GM20431 (cell line): ENCODE measurements around the gene TPST1.
"Not testable (repeated sequence)": the region's sequence is repeated elsewhere in the genome, so short reads cannot be mapped to it uniquely, and the experiment has no call there.

Source experiments
- in situ Hi-C: fragments of 300-500 bp; cut with MseI, MboI; formaldehyde crosslinking; loops from one replicate; pipeline ENCODE4 v1.15.0; 2020; ENCODE audit warnings: low sequenced_read_pairs; ENCODE audit not compliant: unreplicated experiment

Gene TPST1

DNA sequence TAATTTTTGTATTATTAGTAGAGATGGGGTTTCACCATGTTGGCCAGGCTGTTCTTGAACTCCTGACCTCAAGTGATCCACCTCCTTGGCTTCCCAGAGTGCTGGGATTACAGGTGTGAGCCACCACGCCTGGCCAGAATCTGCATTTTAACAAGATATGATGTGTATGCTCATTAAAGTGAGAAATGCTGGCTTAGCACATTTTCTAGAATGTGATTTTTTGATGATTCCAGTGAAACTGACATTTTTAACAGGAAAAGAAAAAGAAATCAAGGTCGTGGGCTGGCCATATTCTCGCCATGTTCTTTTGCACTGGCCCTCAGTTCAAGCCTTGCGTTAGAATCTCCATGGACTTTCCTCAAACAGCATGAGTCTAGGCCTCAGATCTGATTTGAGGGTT lies 18.1 kb upstream of the TPST1 start:
- in situ Hi-C loops = no loop called here

DNA sequence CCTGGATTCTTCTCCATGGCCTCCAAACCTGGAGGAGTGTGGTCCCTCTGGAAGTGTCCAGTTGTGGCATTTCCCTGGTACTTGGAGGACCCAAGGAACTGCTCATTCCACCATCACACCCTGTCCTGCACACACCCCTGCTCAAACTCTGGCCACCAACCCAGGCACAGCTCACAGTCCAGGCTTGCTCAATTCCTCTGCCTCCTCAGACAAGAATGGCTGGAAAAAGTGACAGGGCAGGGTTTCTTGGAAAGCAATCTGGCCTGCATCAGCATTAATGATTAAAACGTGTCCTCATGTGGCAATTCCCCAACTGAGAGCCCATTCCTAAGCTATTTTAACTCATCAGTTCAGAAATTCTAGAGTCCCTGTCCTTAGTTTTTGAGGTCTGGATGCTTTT lies 17.2 kb upstream of the TPST1 start:
- in situ Hi-C loops = no loop called here

DNA sequence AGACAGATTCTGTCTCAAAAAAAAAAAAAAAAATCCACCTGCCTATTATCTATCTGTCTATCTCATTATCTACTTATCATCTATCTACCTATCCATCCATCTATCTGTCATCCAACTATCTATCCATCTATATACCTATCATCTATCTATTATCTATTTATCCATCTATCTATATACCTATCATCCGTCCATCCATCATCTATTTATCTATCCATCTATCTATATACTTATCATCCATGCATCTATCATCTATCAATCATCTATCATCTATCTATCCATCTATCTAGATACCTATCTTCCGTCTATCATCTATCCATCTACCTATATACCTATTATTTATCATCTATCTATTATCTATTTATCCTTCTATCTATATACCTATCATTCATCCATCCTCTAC lies 16.5 kb upstream of the TPST1 start:
- in situ Hi-C loops = no loop called here

DNA sequence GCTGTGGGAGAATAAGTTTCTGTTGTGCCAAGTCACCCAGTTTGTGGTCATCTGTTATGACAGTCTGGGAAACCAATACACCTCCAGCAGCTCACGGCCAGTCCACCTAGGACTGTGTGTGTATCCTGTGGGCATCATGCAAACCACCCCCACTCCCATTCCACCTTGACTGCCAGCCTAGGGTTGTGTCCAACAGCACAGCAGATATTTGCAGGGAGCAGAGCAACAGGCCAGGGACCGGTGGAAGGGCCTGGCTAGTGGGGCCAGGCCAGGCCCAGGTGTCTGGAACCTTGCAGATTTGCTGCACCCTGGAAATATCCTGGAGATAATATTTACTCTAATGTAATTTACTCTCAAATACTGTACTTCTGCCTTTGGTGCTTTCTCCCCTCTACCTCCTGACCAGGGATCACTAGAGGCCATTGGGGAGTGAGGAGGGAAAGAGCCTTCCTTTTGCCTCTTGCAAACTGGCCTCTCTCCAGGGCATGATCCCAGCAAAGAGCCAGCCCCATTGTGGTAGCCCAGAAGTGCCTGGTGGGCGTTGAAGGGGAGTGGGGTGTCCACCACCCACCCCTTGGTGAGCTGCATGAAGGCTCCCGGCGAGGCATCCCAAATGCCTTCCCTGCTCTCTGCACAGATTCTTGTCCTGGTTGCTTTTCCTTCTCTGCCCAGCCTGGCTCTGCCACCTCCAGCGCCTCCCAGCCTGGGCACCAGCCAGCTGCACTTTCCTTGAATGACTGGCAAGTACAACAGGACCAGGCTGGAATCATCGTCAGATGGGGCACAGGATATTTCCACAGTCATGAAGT lies 15.2 kb upstream of the TPST1 start:
- in situ Hi-C loops = no loop called here

DNA sequence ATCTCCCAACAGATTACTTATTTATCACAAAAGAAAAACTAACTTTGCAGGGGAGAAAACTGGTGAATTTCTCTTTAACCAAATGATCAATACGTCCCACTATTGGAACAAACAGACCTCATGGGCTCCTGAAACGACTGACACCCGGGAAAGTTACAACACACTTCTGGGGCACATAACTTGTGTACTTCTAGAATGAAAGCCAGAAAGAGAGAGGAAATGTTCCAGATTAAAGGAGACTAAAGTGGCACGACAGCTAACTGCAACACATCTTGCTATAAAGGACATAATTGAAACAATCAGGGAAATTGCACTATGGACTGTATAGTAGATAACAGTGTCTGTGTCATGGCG lies 14.7 kb upstream of the TPST1 start:
- in situ Hi-C loops = no loop called here

DNA sequence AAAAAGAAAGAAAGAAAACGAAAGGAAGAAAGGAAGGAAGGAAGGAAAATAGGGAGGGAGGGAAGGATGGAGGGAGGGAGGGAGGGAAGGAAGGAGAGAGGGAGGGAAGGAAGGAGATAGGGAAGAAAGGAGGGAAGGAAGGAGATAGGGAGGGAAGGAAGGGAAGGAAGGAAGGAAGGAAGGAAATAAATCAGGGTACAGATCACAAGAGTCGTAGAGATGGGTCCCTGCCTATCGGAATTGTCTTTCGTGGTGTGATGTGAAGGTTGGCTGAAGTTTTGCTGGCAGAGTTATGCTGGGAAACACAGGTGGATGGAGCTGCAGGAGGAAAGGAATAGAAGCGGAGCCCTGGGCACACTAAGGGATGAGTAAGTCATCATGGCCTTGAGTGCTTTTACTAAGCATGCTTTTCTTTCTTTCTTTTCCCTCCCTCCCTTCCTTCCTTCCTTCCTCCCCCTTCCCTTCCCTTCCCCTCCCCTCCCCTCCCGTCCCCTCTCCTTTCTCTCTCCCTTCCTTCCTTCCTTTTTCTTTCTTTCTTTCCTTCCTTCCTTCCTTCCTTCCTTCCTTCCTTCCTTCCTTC lies 11.9 kb upstream of the TPST1 start:
- in situ Hi-C loops = no loop called here

DNA sequence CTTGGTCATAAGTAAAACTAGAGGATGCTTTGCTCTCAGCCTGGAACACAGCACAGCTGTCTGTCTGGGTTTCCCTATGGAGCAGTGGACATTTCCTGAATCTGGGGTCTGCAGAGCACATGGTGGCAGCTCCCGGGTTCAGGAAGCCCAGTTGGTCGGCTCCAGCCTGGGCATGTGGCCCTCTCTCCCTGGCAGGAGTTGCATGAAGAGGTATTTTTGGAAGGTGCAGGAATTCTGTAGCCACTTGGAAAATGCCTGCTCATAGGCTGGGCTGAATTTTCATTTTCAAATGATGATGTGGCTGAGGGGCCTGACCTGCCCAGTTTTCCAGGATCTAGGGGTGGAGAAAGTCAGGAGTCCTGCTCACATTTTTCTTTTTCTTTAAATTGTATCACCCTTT lies 6.7 kb upstream of the TPST1 start:
- in situ Hi-C loops = no loop called here

DNA sequence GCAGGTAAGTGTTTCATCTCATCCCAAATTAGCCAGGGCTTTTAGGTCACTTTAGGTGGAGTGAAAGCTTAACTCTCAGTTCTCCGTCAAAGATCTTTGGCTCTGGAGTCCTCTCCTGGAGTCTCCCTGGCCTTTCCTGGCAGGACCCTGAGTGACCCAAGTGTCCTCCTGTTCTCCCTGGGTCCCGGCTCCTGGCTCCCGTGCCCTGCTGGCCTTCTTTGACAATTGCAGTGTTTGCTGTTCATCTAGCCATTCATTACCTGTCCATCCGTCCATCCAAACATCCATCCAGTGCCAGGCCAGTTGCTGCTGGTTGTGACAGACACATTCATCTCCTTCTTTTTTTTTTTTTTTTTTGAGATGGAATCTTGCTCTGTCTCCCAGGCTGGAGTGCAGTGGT lies 6.2 kb upstream of the TPST1 start:
- in situ Hi-C loops = no loop called here

DNA sequence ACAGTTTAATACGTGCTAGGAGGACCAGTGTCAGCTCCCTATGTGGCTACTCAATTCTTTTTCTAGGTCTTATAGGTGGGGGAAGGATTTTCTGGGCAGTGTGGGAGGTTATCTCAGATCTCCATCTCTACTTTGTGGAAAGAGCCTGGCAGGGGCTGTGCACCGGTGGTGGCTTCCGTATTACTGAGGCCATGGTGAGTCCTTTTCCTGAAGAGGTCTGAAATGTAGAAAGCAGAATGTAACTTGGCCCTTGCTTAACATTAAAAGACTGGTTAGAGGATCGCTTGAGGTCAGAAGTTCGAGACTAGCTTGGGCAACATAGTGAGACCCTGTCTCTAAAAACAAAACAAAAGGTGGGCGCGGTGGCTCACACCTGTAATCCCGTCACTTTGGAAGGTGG lies 2.7 kb upstream of the TPST1 start:
- in situ Hi-C loops = no loop called here

DNA sequence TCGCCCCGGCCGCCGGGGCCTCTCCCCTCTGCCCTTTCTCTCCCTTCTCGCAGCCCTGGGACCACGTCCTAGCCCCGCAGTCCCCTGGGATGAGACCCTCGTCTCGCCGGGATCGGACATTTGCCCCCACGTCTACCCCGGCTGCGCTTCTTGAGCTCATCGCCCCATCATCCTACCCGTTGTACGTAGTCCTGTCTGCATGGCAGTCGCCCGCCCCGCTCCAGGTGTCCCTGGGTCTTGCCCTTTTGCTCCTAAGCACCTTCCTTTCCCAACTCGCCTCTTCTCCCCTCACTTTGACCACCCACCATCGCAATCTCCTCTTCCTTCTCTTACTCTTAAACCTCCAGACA lies 582 bp downstream of the TPST1 start:
- in situ Hi-C loops = no loop called here

DNA sequence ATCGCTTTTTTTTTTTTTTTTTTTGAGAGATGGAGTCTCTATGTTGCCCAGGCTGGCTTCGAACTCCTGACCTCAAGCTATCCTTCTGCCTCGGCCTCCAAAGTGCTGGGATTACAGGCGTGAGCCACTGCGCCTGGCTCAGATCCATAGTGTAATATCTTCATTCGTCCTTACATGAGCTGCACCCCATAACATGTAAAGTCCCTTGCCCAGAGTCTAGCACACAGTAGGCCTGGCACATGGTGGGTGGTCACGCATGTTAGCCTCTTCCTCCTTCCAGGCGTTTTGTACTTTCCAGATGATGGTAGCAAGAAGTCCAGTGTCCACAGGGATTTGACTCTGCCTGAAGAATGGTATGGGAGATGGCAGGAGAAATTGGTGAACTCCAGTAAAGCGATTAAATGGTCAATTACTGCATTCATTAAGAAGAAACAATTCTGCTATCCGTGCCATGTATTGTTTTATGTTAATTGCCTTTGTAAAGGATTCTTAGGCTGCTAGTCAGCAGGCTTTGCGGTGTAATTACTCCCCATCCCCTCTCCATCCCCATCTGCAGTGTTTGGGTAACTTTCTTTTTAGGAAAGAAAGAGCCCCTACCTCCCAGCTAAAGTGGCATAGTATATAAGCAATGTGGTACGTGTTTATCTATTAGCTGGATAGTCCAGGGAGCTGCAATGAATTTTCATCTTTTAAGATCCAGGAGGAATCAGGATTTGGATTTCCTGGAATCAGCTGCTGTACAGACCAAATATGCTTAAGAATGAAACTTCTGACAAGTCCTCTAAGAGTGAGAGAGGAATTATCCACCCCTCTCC lies 1.2 kb downstream of the TPST1 start:
- in situ Hi-C loops = no loop called here

DNA sequence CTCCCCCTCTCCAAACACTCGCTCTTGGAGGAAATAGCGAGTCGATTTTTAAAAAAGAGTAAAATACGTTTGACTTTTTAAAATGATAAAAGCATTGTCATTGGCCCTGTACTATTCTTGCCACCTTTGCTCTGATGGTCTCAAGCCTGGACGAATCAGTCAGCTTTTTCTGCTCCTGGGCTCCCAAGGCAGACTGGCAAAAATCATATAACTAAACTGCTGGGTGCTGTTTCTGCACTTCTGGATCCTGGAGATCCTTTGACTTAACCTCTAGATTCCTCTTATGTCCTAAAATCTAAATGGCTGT lies 1.8 kb downstream of the TPST1 start:
- in situ Hi-C loops = no loop called here

DNA sequence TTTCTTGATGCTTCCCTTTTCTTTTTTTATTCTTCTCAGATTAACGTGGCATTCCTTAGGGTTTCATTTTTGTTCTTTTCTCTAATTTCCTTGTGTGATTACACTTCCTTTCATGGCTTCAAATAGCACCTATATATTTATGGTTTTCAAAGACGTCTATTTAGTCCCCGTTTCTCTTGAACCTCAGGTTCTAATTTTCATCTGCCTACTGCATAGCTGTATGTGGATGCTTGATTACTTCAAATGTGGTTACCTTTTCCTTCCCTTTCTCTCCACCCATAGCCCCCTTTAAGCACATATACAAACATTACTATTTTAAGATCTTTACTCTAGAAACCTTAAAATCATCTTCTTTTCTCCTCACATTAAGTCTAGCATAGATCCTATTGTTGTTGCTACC lies 2.4 kb downstream of the TPST1 start:
- in situ Hi-C loops = no loop called here

DNA sequence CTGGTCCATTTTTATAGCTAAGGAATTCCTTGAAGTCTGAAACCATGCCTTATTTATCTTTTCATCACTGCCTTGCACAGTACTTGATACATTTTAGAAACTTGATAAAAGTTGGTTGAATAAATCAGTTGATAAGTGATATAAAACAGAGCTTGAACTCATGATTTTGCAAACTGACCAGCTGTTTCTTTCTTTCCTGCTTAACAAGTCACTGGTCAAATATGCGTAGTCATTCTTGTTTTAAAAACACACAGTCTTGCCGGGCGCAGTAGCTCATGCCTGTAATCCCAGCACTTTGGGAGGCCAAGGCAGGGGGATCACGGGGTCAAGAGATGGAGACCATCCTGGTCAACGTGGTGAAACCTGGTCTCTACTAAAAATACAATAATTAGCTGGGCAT lies 6.3 kb downstream of the TPST1 start:
- in situ Hi-C loops = no loop called here

DNA sequence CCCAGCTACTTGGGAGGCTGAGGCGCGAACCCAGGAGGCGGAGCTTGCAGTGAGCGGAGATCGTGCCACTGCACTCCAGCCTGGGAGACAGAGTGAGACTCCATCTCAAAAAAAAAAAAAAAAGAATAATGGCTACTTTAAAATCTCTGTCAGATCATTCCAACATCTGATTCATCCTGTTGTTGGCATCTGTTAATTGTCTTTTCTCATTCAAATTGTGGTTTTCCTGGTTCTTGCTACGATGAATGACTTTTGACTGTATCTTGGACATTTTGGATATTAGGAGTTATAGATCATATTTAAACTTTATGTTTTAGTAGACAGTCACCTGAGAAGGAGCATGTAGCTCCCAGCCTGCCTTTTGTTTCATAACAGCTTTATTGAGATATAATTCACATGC lies 8.5 kb downstream of the TPST1 start:
- in situ Hi-C loops = no loop called here

DNA sequence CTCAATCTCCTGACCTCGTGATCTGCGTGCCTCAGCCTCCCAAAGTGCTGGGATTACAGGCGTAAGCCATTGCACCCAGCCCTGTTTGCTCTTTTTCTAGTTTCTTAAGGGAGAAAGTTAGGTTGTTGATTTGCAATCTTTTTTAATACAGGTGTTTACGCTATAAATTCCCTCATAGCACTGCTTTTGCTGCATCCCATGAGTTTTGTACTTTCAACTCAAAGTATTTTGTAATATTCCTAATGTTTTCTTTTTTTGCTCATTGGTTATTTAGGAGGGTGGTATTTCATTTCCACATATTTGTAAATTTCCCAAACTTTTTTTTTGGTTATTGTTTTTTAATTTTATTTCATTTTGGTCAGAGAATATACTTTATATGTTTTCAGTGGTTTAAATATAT lies 11.6 kb downstream of the TPST1 start:
- in situ Hi-C loops = no loop called here

DNA sequence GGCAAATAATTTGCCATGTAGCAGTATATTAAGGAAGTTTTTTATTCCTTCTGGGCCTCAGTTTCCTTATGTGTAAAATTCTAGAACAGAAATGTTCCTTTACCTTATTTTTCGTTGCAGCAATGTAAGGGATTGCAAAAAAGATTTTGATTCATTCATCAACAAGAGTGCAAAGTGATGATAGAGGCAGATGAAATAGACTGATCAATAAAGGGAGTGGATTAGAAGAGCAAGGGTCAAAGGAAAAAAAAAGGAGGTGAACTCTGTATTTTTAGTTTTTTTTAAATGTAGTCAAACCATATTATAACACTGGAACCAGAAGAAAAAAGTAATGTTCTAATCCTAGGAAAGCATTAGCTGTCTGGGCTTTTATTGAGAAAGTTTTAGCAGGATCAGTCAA lies 14.7 kb downstream of the TPST1 start:
- in situ Hi-C loops = no loop called here

DNA sequence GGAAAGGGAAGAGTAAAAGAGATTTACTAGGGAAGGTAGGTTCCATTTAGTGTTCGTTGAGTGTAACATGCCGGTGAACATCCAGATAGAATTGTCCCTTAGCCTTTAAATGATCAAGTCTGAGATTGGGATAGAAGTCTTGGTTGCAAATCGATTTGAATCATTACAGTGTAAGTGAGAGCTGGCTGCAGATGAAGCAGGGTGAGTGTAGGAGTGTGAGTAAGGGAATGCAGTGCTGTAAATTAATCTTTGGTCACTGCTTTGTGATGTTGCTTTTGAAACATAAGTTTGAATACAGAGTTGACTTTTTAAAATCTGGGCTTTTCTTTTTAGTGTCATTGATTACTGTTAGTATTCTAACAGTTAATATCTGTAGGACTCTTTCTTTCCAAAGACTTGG lies 16.3 kb downstream of the TPST1 start:
- in situ Hi-C loops = no loop called here

DNA sequence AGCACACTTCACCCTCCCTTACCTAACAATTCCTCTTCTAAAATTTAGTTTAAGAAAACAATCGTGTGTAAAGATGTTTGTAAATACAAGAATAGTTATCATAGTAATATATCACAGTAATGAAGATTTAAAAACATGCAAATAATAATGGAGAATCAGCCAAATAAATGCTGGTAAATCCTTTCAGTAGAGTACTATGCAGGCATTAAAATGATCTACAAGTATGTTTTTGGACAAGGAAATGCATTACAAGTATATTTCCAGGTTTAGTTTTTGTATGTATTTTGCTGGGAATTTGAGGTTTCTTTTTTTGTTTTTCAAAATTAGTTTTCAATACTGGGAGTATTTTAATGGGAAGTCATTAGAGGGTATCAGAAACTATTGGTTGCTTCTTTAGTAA lies 22.7 kb downstream of the TPST1 start:
- in situ Hi-C loops = no loop called here

DNA sequence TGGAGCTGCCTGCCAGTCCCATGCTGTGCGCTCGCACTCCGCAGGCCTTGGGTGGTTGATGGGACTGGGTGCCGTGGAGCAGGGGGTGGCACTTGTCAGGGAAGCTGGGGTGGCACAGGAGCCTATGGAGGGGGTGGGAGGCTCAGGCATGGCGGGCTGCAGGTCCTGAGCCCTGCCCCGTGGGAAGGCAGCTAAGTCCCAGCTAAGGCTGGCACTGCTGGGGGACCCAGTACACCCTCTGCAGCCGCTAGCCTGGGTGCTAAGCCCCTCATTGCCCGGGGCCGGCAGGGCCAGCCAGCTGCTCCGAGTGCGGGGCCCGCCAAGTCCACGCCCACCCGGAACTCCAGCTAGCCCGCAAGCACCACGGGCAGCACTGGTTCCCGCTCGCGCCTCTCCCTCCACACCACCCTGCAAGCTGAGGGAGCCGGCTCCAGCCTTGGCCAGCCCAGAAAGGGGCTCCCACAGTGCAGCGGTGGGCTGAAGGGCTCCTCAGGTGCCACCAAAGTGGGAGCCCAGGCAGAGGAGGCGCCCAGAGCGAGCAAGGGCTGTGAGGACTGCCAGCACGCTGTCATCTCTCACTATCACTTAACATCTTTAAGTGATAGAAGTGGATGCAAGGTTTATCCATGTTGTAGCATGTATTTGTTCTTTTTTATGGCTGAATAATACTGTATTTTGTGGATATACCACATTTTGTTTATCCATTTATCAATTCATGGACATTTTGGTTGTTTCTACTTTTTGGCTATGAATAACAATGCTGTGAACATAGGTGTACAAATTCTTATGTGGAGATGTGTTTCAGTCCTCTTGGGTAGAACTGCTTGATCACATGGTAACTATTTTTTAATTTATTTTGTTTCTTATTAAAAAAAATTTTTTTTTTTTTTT lies 26.4 kb downstream of the TPST1 start:
- in situ Hi-C loops = not testable (repeated sequence)

DNA sequence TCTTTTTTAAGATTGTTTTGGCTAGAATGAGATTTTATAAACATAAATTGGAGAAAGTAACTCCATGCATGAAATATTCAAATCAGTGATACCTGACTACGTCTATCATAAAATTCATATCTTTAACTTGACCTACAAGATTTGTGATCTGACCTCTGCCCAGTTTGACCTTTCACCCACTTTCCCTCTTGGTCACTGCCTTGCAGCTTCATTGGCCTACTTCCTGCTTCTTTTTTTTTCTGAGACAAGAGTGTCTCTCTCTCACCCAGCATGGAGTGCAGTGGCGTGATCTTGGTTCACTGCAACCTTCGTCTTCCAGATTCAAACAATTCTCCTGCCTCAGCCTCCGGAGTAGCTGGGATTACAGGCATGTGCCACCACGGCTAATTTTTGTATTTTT lies 28.5 kb downstream of the TPST1 start:
- in situ Hi-C loops = no loop called here
